Tibial nerve (tissue), 4 donors: Measurements from ENCODE around the gene BLZF1. TPM values are rescaled to one million over a fixed set of nuclear protein-coding genes. Genes with fewer than 3 reads are reported as not detected.
A peak's percentile ranks its signal among the peaks of the same experiment; 100 is the strongest.

Experiments used
- DNase-seq, 2 donors: peaks; one replicate each; pipeline ENCODE4 v3.0.0-alpha.2; 2019; ENCODE audit warnings: low spot score in 2 of 2
- H3K27ac ChIP-seq, 4 donors: fragments of 200-600 bp; sonication (generic) in 3 of 4; one replicate each; pipeline ENCODE4 v1.5.1; 2017 to 2019; ENCODE audit warnings: mild to moderate bottlenecking in 1 of 4
- H3K27me3 ChIP-seq, 2 donors: fragments of 200-600 bp; sonication (generic) in 1 of 2; one replicate each; pipeline versions ENCODE4 v1.5.1 to v1.6.0; 2017 to 2019
- H3K36me3 ChIP-seq, 3 donors: fragments of 200-600 bp; sonication (generic); one replicate each; pipeline ENCODE4 v1.5.1; 2018 to 2019
- H3K4me1 ChIP-seq, 4 donors: fragments of 200-600 bp; sonication (generic) in 3 of 4; one replicate each; pipeline ENCODE4 v1.5.1; 2017 to 2019
- H3K4me3 ChIP-seq, 4 donors: fragments of 200-600 bp; sonication (generic) in 3 of 4; one replicate each; pipeline ENCODE4 v1.5.1; 2017 to 2019; ENCODE audit warnings: mild to moderate bottlenecking in 1 of 4, moderate library complexity in 1 of 4
- H3K9me3 ChIP-seq, 4 donors: fragments of 200-600 bp; sonication (generic) in 3 of 4; one replicate each; pipeline ENCODE4 v1.5.1; 2017 to 2019
- CTCF ChIP-seq, 5 experiments: fragments of 200-600 bp in 3 of 5; fragments of 450-650 bp in 2 of 5; sonication (generic) in 3 of 5; IDR thresholded peaks; one replicate each; pipeline ENCODE4 v1.5.1; 2016 to 2019; ENCODE audit warnings: antibody characterized with exemption in 5 of 5, mild to moderate bottlenecking in 3 of 5, moderate library complexity in 2 of 5
- EP300 ChIP-seq, 2 donors: sonication (generic); formaldehyde crosslinking; IDR thresholded peaks; one replicate each; pipeline ENCODE4 v1.6.1; 2017; ENCODE audit warnings: antibody characterized with exemption in 2 of 2, mild to moderate bottlenecking in 1 of 2
- POLR2A ChIP-seq, 2 donors: fragments of 450-650 bp; IDR thresholded peaks; one replicate each; pipeline ENCODE4 v1.6.1; 2017; ENCODE audit warnings: antibody characterized with exemption in 2 of 2, mild to moderate bottlenecking in 2 of 2, moderate library complexity in 2 of 2
- WGBS, 2 donors: methylation state at CpG; one replicate each; pipeline ENCODE4 v1.1.5; 2018; 5-methylcytosine and 5-hydroxymethylcytosine counted together
- total RNA-seq, 4 donors: library from RNA; depleted of rRNA; stranded (reverse); fragments of >200 nt; gene quantifications; one replicate each; pipeline ENCODE4 v1.1.0, GENCODE V29; 2016

Gene BLZF1
- 10 to 100 TPM; 17.8 to 36.0 (median 29.4) TPM for total RNA-seq

DNA sequence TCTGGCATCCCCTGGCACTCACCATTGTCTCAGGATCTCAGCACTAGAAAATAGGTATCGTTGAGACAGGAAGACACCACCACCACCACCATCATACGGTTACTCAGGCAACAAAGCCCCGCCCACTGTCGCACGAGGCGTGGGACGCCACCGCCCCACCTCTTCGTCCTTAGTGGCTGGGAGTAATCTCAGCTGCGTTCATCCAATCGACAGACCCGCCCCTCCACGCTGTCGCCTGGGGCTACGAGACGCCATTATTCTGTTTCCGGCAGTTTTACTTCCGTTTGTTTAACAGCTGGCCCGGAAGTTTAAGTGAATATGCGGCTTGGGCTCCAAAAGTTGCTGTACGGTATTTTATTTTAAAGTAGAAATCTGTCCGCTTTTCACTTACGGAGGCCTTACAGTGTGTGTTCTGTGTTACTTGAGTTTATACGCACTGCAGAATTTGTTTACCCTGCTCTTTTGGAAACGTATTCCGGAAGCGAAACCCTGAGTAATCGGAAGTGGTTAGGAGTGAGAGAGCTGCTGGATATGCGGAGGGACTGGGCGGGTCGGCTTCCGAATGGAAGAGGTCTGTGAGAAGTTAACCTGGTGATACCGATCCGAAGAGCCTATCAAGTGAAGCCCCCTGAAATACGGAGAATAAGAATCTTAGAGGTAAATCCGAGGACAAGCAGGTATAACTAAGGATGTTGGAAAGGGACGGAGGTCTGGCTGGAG, at the start of gene BLZF1, which contains the start of gene NME7:
TSS of gene BLZF1 (plus strand) at position 510 of the 720 bp plus-strand sequence. CDS start 1,328 bp downstream, outside the sequence.
TSS of gene NME7 (minus strand) at position 112 of the 720 bp plus-strand sequence. CDS start at position 25, 87 bp downstream.
- Histone ChIP-seq H3K36me3 (peaks cover 0 to 35% (median 4%) of the 10 kb centered on the region in 3 donors), H3K4me3 (peak within 1 kb of the TSS; percentile 47 to 89 (median 72)), H3K27me3 (no peaks in the 10 kb centered on the region), H3K27ac (peak within 1 kb of the TSS; percentile 49 to 91 (median 84)), H3K4me1 (peaks cover 0 to 48% (median 8%) of the 10 kb centered on the region in 4 donors), H3K9me3 (no peaks in the 10 kb centered on the region)
- 0% methylated on average over 34 to 37 of the region's 37 CpGs for WGBS, 2 donors
- TF ChIP-seq CTCF (IDR thresholded peaks at IDR 0.05) (peak in 1 of 5 experiments; percentile 8), EP300 (IDR thresholded peaks at IDR 0.05) (peak; percentile 79 to 90), POLR2A (IDR thresholded peaks at IDR 0.05) (peak; percentile 34 to 46)
- peak; percentile 92 to 96 for DNase-seq

GRCh38 chr1:169318536-169319244, 49.3 kb upstream of the BLZF1 start:
- Histone ChIP-seq H3K27ac (no peak overlapping the region), H3K4me3 (no peak overlapping the region), H3K9me3 (no peaks in the 10 kb centered on the region), H3K4me1 (no peaks in the 10 kb centered on the region), H3K27me3 (no peaks in the 10 kb centered on the region), H3K36me3 (peaks cover 0 to 18% (median 0%) of the 10 kb centered on the region in 3 donors)
- TF ChIP-seq POLR2A (IDR thresholded peaks at IDR 0.05): no peak
- TF ChIP-seq EP300 (IDR thresholded peaks at IDR 0.05): no peak
- no peak for TF ChIP-seq CTCF (IDR thresholded peaks at IDR 0.05)
- WGBS, 2 donors: 84 to 94% methylated on average over 3 of the region's 3 CpGs
- no peak for DNase-seq

DNA sequence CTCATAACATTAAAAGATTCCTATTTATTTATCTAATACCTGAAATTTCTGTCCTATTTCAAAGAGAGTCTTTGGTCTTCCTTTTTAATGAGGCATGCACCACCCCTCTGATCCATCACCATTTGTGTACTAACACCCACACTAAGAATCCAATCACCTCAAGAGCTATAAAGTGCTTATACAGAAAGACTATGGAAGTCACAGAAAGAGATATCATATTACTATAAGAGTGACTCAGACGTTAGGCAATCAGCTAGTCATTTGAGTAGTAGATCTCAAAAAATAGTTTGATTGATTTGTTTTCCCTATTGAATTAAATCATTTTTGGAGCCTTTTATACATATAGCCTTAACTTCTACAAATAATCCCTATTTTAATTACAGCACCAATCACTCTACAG, 46.5 kb upstream of the BLZF1 start:
- 67 to 77% methylated on average over 1 of the region's 1 CpG for WGBS, 2 donors
- peaks cover 0 to 11% (median 0%) of the 10 kb centered on the region in 4 donors for H3K4me1 ChIP-seq
- H3K9me3 ChIP-seq: no peaks in the 10 kb centered on the region
- no peak for DNase-seq
- no peak overlapping the region for H3K27ac ChIP-seq
- H3K4me3 ChIP-seq: no peak overlapping the region
- H3K27me3 ChIP-seq: no peaks in the 10 kb centered on the region
- H3K36me3 ChIP-seq: peaks cover 0 to 12% (median 0%) of the 10 kb centered on the region in 3 donors
- no peak for TF ChIP-seq EP300 (IDR thresholded peaks at IDR 0.05)
- no peak for TF ChIP-seq CTCF (IDR thresholded peaks at IDR 0.05)
- TF ChIP-seq POLR2A (IDR thresholded peaks at IDR 0.05): no peak

GRCh38 chr1:169322138-169322537, 45.9 kb upstream of the BLZF1 start:
- Histone ChIP-seq H3K9me3 (no peaks in the 10 kb centered on the region), H3K36me3 (peaks cover 0 to 11% (median 0%) of the 10 kb centered on the region in 3 donors), H3K4me3 (no peak overlapping the region), H3K27ac (no peak overlapping the region), H3K4me1 (peaks cover 0 to 13% (median 0%) of the 10 kb centered on the region in 4 donors), H3K27me3 (no peaks in the 10 kb centered on the region)
- no peak for DNase-seq
- 91 to 94% methylated on average over 3 of the region's 3 CpGs for WGBS, 2 donors
- no peak for TF ChIP-seq POLR2A (IDR thresholded peaks at IDR 0.05)
- no peak for TF ChIP-seq CTCF (IDR thresholded peaks at IDR 0.05)
- no peak for TF ChIP-seq EP300 (IDR thresholded peaks at IDR 0.05)
